Colonic mucosa (tissue), 4 donors: ENCODE results near the gene OR5M3. TPM values are rescaled to one million over a fixed set of nuclear protein-coding genes. Genes with fewer than 3 reads are reported as not detected.

Experiments
- DNase-seq: peaks from one replicate; pipeline ENCODE4 v3.0.0-alpha.2; 2020
- H3K27ac ChIP-seq: fragments of 200-600 bp; one replicate; pipeline ENCODE4 v1.8.0; 2021
- H3K27me3 ChIP-seq: fragments of 200-600 bp; one replicate; pipeline ENCODE4 v1.8.0; 2021
- H3K36me3 ChIP-seq: fragments of 200-600 bp; one replicate; pipeline ENCODE4 v1.8.0; 2021
- H3K4me1 ChIP-seq: fragments of 200-600 bp; one replicate; pipeline ENCODE4 v1.8.0; 2021; ENCODE audit warnings: mild to moderate bottlenecking
- H3K4me3 ChIP-seq: fragments of 200-600 bp; one replicate; pipeline ENCODE4 v1.8.0; 2021
- H3K9ac ChIP-seq, 2 donors: one replicate each; pipeline ENCODE4 v1.7.0; 2013; ENCODE audit warnings: control low read depth in 2 of 2, low read depth in 2 of 2, low read length in 2 of 2
- H3K9me3 ChIP-seq: fragments of 200-600 bp; one replicate; pipeline ENCODE4 v1.8.0; 2021
- intact Hi-C: fragments of 100-400 bp; cut with DNase I; formaldehyde crosslinking; loops from one replicate; pipeline ENCODE4 v1.14.1; 2022
- total RNA-seq, 2 donors: library from RNA; stranded (reverse); fragmentation: NEBNext Ultra II Directional in 1 of 2; extraction: Animal tissue kit (Norgen Biotek cat#: 25700) in 1 of 2; gene quantifications; one replicate each; pipeline ENCODE4 v1.2.1, GENCODE V29; 2021
- TF ChIP-seq, protein P1 (sequence below): fragments of 200-600 bp; IDR thresholded peaks from one replicate; pipeline ENCODE4 v1.8.0; 2022; ENCODE audit warnings: antibody characterized with exemption, mild to moderate bottlenecking
- donor health status: healthy.
- donor health status: DM: no; HTN: no; CAD: no.
- donor health status: DM: no; HTN: no; CAD: no.

Gene OR5M3
- total RNA-seq, 2 donors from 2014 or later: not detected

DNA sequence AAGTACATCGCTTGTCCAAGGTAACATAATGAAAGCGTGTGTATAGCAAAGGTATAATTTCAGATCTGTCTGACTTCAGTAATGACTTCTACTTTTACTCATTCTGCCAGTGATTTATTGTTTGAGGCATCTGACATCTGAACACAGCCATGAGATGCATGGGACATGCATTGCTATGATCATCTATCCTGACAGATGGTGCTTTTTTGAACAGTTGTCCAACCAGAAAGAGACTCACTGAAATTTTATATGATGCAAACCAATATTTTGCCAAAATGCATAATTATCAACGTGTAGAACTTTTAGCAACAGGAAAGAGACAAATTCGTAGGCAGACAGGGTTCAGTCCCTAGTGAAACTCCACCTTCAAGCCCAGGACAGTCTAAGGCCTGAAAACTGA is 19.6 kb downstream of the OR5M3 start:
- Histone ChIP-seq H3K4me3 (no peak overlapping the region), H3K27ac (no peak overlapping the region), H3K9ac (no peak overlapping the region), H3K4me1 (no peaks in the 10 kb centered on the region), H3K36me3 (no peaks in the 10 kb centered on the region), H3K27me3 (no peaks in the 10 kb centered on the region), H3K9me3 (no peaks in the 10 kb centered on the region)
- no peak for DNase-seq
- TF ChIP-seq, protein P1, sequence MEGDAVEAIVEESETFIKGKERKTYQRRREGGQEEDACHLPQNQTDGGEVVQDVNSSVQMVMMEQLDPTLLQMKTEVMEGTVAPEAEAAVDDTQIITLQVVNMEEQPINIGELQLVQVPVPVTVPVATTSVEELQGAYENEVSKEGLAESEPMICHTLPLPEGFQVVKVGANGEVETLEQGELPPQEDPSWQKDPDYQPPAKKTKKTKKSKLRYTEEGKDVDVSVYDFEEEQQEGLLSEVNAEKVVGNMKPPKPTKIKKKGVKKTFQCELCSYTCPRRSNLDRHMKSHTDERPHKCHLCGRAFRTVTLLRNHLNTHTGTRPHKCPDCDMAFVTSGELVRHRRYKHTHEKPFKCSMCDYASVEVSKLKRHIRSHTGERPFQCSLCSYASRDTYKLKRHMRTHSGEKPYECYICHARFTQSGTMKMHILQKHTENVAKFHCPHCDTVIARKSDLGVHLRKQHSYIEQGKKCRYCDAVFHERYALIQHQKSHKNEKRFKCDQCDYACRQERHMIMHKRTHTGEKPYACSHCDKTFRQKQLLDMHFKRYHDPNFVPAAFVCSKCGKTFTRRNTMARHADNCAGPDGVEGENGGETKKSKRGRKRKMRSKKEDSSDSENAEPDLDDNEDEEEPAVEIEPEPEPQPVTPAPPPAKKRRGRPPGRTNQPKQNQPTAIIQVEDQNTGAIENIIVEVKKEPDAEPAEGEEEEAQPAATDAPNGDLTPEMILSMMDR: no peak
- intact Hi-C loops: no loop called here

Other genes with a start within 250 kb of the OR5M3 start
- not detected for gene OR5T2, start 239.1 kb downstream of the OR5M3 start, total RNA-seq
- gene OR5T3, start 221.1 kb downstream of the OR5M3 start, total RNA-seq: not detected
- not detected for gene OR5T1, start 199.2 kb downstream of the OR5M3 start, total RNA-seq
- gene OR8H1, start 181.1 kb downstream of the OR5M3 start, total RNA-seq: not detected
- gene OR8K3, start 158.2 kb downstream of the OR5M3 start, total RNA-seq: not detected
- not detected for gene OR8K1, start 127.3 kb downstream of the OR5M3 start, total RNA-seq
- not detected for gene OR8J1, start 119.1 kb downstream of the OR5M3 start, total RNA-seq
- not detected for gene OR8U1, start 97.7 kb downstream of the OR5M3 start, total RNA-seq
- not detected for gene OR5AL1, start 60.7 kb downstream of the OR5M3 start, total RNA-seq
- gene OR5M8, start 18.0 kb upstream of the OR5M3 start, total RNA-seq: not detected
- not detected for gene OR5M11, start 69.9 kb upstream of the OR5M3 start, total RNA-seq
- not detected for gene OR5M10, start 104.4 kb upstream of the OR5M3 start, total RNA-seq
- not detected for gene OR5M1, start 141.5 kb upstream of the OR5M3 start, total RNA-seq
- gene OR5AP2, start 169.1 kb upstream of the OR5M3 start, total RNA-seq: not detected
- not detected for gene OR5AR1, start 190.3 kb upstream of the OR5M3 start, total RNA-seq
- not detected for gene OR9G1, start 225.7 kb upstream of the OR5M3 start, total RNA-seq